Esophagus muscularis mucosa (tissue), 3 donors: Measurements from ENCODE around the gene SLC30A2.

ENCODE experiments used
- CTCF ChIP-seq, 3 experiments: fragments of 200-600 bp in 2 of 3; fragments of 450-650 bp in 1 of 3; sonication (generic) in 2 of 3; IDR thresholded peaks; one replicate each; pipeline ENCODE4 v1.5.1; 2017 to 2019; ENCODE audit warnings: antibody characterized with exemption in 3 of 3, mild to moderate bottlenecking in 2 of 3, moderate library complexity in 1 of 3
- POLR2A ChIP-seq: fragments of 450-650 bp; IDR thresholded peaks from one replicate; pipeline ENCODE4 v1.6.1; 2017; ENCODE audit warnings: antibody characterized with exemption, moderate library complexity, mild to moderate bottlenecking, low read depth
- POLR2AphosphoS5 ChIP-seq, 2 donors: sonication (generic); formaldehyde crosslinking; IDR thresholded peaks; one replicate each; pipeline ENCODE4 v1.6.1; 2017; ENCODE audit warnings: antibody characterized with exemption in 2 of 2

GRCh38 chr1:26012864-26013263, 33.1 kb downstream of the SLC30A2 start:
- TF ChIP-seq POLR2A: no peak
- no peak for TF ChIP-seq POLR2AphosphoS5 (IDR thresholded peaks at IDR 0.05)
- TF ChIP-seq CTCF (IDR thresholded peaks at IDR 0.05): no peak
